ENCODE data around the gene PBXIP1. TPM values are rescaled to one million over a fixed set of nuclear protein-coding genes. Genes with fewer than 3 reads are reported as not detected.

PBXIP1 gene
- total and polyA plus RNA-seq, 2 of the 13 experiments (the other 11 are each of a cell fraction or from before 2014, with no cell fraction given): 16.3 to 31.9 TPM

DNA sequence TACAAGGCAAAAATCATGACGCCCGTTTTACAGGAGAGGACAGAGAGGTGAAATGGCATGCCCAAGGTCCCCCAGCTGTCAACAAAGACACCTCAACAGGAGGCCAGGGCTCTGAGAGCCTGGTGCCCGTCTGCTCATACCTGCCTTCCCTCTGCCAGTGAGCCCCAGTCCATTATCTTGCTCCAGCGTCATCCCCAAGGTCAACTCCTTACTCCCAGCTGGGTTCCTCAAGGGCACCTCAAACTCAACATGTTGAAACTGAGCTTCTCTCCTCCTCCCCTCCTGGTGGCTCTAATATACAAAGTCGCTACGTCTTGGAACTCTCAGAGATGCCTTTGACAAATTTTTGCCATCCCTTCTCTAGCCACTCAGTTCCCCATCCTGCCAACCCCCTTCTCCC, 3.2 kb downstream of the PBXIP1 start:
- Histone ChIP-seq H3K9ac (ENCODE audit: insufficient read depth, low read depth, low read length) (no peak overlapping the region), H3K79me2 (ENCODE audit: insufficient read depth, low read length) (no peaks in the 10 kb centered on the region), H3K4me2 (ENCODE audit: low read depth, low read length) (no peak overlapping the region), H3K4me1 (ENCODE audit: insufficient read depth, low read length) (peaks cover 46% of the 10 kb centered on the region), H2AFZ (ENCODE audit: low read length) (no peak overlapping the region), H3K4me3 (replicated peaks in 1 of 3; ENCODE audit: insufficient read depth in 1 of 3, low read depth in 2 of 3, low read length in 3 of 3) (no peak overlapping the region), H3K9me3 (ENCODE audit: low read length) (no peaks in the 10 kb centered on the region), H3K27me3 (ENCODE audit: control insufficient read depth in 1 of 2, insufficient read depth in 2 of 2, low read length in 2 of 2) (no peaks in the 10 kb centered on the region; a peak in 1 of 5 replicates), H3K27ac (ENCODE audit: extremely low read length, insufficient read depth, low read length) (no peak overlapping the region), H3K36me3 (replicated peaks in 1 of 2; ENCODE audit: control insufficient read depth in 1 of 2, insufficient read depth in 2 of 2, low read length in 2 of 2) (peaks cover 4 to 7% of the 10 kb centered on the region in 2 experiments; a peak in 2 of 5 replicates), H4K20me1 (ENCODE audit: insufficient read depth, low read length) (no peaks in the 10 kb centered on the region)
- FAIRE-seq (no peak), DNase-seq (ENCODE audit: low spot score) (no peak), ATAC-seq (no peak)
- TF ChIP-seq, protein P1, sequence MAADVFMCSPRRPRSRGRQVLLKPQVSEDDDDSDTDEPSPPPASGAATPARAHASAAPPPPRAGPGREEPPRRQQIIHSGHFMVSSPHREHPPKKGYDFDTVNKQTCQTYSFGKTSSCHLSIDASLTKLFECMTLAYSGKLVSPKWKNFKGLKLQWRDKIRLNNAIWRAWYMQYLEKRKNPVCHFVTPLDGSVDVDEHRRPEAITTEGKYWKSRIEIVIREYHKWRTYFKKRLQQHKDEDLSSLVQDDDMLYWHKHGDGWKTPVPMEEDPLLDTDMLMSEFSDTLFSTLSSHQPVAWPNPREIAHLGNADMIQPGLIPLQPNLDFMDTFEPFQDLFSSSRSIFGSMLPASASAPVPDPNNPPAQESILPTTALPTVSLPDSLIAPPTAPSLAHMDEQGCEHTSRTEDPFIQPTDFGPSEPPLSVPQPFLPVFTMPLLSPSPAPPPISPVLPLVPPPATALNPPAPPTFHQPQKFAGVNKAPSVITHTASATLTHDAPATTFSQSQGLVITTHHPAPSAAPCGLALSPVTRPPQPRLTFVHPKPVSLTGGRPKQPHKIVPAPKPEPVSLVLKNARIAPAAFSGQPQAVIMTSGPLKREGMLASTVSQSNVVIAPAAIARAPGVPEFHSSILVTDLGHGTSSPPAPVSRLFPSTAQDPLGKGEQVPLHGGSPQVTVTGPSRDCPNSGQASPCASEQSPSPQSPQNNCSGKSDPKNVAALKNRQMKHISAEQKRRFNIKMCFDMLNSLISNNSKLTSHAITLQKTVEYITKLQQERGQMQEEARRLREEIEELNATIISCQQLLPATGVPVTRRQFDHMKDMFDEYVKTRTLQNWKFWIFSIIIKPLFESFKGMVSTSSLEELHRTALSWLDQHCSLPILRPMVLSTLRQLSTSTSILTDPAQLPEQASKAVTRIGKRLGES (CRISPR knock-in tag; IDR thresholded peaks at IDR 0.05; ENCODE audit: borderline replicate concordance): no peak
- no peak for TF ChIP-seq ZNF232 (CRISPR knock-in tag; IDR thresholded peaks at IDR 0.05; ENCODE audit: borderline replicate concordance)
- TF ChIP-seq, protein P2, sequence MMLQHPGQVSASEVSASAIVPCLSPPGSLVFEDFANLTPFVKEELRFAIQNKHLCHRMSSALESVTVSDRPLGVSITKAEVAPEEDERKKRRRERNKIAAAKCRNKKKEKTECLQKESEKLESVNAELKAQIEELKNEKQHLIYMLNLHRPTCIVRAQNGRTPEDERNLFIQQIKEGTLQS (CRISPR knock-in tag; IDR thresholded peaks at IDR 0.05): no peak
- no peak for TF ChIP-seq SOX6 (IDR thresholded peaks at IDR 0.05)
- TF ChIP-seq SOX6 (CRISPR knock-in tag; IDR thresholded peaks at IDR 0.05): no peak
- TF ChIP-seq YEATS2 (CRISPR knock-in tag; IDR thresholded peaks at IDR 0.05; ENCODE audit: borderline replicate concordance): no peak
- TF ChIP-seq, protein P3, sequence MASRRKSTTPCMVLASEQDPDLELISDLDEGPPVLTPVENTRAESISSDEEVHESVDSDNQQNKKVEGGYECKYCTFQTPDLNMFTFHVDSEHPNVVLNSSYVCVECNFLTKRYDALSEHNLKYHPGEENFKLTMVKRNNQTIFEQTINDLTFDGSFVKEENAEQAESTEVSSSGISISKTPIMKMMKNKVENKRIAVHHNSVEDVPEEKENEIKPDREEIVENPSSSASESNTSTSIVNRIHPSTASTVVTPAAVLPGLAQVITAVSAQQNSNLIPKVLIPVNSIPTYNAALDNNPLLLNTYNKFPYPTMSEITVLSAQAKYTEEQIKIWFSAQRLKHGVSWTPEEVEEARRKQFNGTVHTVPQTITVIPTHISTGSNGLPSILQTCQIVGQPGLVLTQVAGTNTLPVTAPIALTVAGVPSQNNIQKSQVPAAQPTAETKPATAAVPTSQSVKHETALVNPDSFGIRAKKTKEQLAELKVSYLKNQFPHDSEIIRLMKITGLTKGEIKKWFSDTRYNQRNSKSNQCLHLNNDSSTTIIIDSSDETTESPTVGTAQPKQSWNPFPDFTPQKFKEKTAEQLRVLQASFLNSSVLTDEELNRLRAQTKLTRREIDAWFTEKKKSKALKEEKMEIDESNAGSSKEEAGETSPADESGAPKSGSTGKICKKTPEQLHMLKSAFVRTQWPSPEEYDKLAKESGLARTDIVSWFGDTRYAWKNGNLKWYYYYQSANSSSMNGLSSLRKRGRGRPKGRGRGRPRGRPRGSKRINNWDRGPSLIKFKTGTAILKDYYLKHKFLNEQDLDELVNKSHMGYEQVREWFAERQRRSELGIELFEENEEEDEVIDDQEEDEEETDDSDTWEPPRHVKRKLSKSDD (CRISPR knock-in tag; IDR thresholded peaks at IDR 0.05; ENCODE audit: low read depth): no peak
- no peak for TF ChIP-seq ZNF572 (CRISPR knock-in tag; IDR thresholded peaks at IDR 0.05)
- intact Hi-C loops (cut with micrococcal nuclease; ENCODE audit: unreplicated experiment) (no loop called here), in situ Hi-C loops (cut with HindIII; ENCODE audit: extremely low pct_ligation_motif_present, low pct_unique_long_range_greater_than_20kb) (no loop called here)
- CTCF ChIA-PET (ENCODE audit: low intra/inter-chr PET ratio, low total read pairs): no interaction called here
- BruUV-seq (replicated peaks): no TSS peak
- 73% methylated on average over 6 of the region's 6 CpGs for WGBS (ENCODE audit: low lambda C conversion rate)
- POLR2A ChIA-PET: interaction anchor here (1.5 to 1.9 kb wide), 3 partner anchors 16 to 20 kb away, joined by 4 to 7 read pairs (median 4); partner anchors contain the start of gene PMVK
